ENCODE data around the gene CCDC116. TPM values are rescaled to one million over a fixed set of nuclear protein-coding genes. Genes with fewer than 3 reads are reported as not detected.
"Not testable (repeated sequence)": the region's sequence is repeated elsewhere in the genome, so short reads cannot be mapped to it uniquely, and the experiment has no call there.

CCDC116 gene
- total and polyA plus RNA-seq, 9 donors, result 0.46 to 0.88 (median 0.67) TPM; not detected in 1

- 92 to 93% (median 92%) methylated on average over 15 of the region's 15 CpGs for WGBS, 3 donors
- Histone ChIP-seq H3K27me3 (no peaks in the 10 kb centered on the region), H3K9me3 (no peaks in the 10 kb centered on the region), H3K4me3 (no peak overlapping the region), H3K4me1 (ENCODE audit: insufficient read depth) (no peaks in the 10 kb centered on the region), H3K36me3 (no peaks in the 10 kb centered on the region), H3K27ac (no peak overlapping the region)
- intact Hi-C loops (cut with DNase I), result no loop called here
- DNase-seq, result no peak
- TF ChIP-seq POLR2A (IDR thresholded peaks at IDR 0.05), result no peak
- no peak for TF ChIP-seq EP300 (IDR thresholded peaks at IDR 0.05)
- TF ChIP-seq CTCF (IDR thresholded peaks at IDR 0.05), result no peak
Measured at GRCh38 chr22:21677606-21678443, 45.3 kb downstream of the CCDC116 start.

- H3K4me3 ChIP-seq; H3K9me3 ChIP-seq; H3K36me3 ChIP-seq; H3K27me3 ChIP-seq; H3K4me1 ChIP-seq (ENCODE audit: insufficient read depth); H3K27ac ChIP-seq; DNase-seq; intact Hi-C loops (cut with DNase I): not testable (repeated sequence)
- 96 to 98% (median 97%) methylated on average over 12 of the region's 12 CpGs for WGBS, 3 donors
Measured at GRCh38 chr22:21678842-21679241, 46.3 kb downstream of the CCDC116 start.

GRCh38 chr22:21679383-21679782, 46.8 kb downstream of the CCDC116 start:
- H3K27ac ChIP-seq, result no peak overlapping the region
- no peaks in the 10 kb centered on the region for H3K27me3 ChIP-seq
- intact Hi-C loops (cut with DNase I), result no loop called here
- H3K4me3 ChIP-seq, result no peak overlapping the region
- H3K36me3 ChIP-seq, result no peaks in the 10 kb centered on the region
- TF ChIP-seq POLR2A (IDR thresholded peaks at IDR 0.05) (no peak), EP300 (IDR thresholded peaks at IDR 0.05) (no peak), CTCF (IDR thresholded peaks at IDR 0.05) (no peak)
- no peaks in the 10 kb centered on the region for H3K9me3 ChIP-seq
- no peak for DNase-seq
- 86 to 97% (median 93%) methylated on average over 4 of the region's 4 CpGs for WGBS, 3 donors
- no peaks in the 10 kb centered on the region for H3K4me1 ChIP-seq (ENCODE audit: insufficient read depth)

- Histone ChIP-seq H3K4me3 (no peak overlapping the region), H3K27me3 (no peaks in the 10 kb centered on the region), H3K4me1 (ENCODE audit: insufficient read depth) (no peaks in the 10 kb centered on the region), H3K36me3 (no peaks in the 10 kb centered on the region), H3K9me3 (no peaks in the 10 kb centered on the region), H3K27ac (no peak overlapping the region)
- no peak for DNase-seq
- TF ChIP-seq EP300 (IDR thresholded peaks at IDR 0.05) (no peak), POLR2A (IDR thresholded peaks at IDR 0.05) (no peak), CTCF (IDR thresholded peaks at IDR 0.05) (no peak)
- 93% methylated on average over 21 of the region's 21 CpGs for WGBS, 3 donors
- intact Hi-C loops (cut with DNase I), result no loop called here
Measured at GRCh38 chr22:21680830-21681565, 48.4 kb downstream of the CCDC116 start.
